ENCODE results near the gene SMAD5. TPM values are rescaled to one million over a fixed set of nuclear protein-coding genes. Genes with fewer than 3 reads are reported as not detected.

Gene SMAD5
- total and polyA plus RNA-seq, 4 donors, result 11.3 to 85.8 (median 48.6) TPM

DNA sequence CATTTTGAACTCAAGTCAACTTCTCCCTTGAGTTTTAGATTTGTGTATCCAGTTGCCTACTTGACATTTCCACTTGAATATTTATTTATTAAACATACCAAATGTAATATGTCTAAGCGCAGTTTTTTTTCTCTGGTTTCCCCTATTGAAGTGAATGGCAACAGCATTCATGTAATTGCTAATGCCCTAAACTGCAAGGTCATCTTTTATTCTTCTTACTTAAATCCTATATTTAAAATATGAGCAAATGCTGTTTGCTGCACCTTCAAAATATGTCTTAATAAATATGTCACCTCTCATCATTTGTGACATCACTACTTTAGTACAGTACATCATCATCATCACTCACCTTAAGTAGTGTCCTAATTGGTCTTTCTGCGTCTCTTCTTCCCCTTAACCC lies 22.4 kb downstream of the SMAD5 start:
- no peak for ATAC-seq (ENCODE audit: low FRiP score)
- H3K36me3 ChIP-seq (ENCODE audit: control insufficient read depth in 1 of 2, insufficient read depth in 2 of 2, low read length in 1 of 2), result peaks cover 2 to 4% of the 10 kb centered on the region in 2 donors
- intact Hi-C loops (cut with DNase I), result no loop called here
- DNase-seq, result no peak
- H3K9me3 ChIP-seq (ENCODE audit: control insufficient read depth, low read length), result no peaks in the 10 kb centered on the region
- 95 to 97% methylated on average over 2 of the region's 2 CpGs for WGBS, 2 donors
- no peak overlapping the region for H3K4me3 ChIP-seq (ENCODE audit: low read length in 2 of 2)
- no peaks in the 10 kb centered on the region for H3K27me3 ChIP-seq (ENCODE audit: control insufficient read depth in 1 of 2, insufficient read depth in 2 of 2, low read length in 1 of 2)
- H3K4me1 ChIP-seq (ENCODE audit: control insufficient read depth in 1 of 2, insufficient read depth in 2 of 2, low read length in 2 of 2), result peaks cover 1 to 3% of the 10 kb centered on the region in 2 donors
- no peak overlapping the region for H3K27ac ChIP-seq (ENCODE audit: low read depth in 1 of 2, low read length in 2 of 2)

GRCh38 chr5:136155761-136156160 lies 23.1 kb downstream of the SMAD5 start:
- peaks cover 1 to 3% of the 10 kb centered on the region in 2 donors for H3K4me1 ChIP-seq (ENCODE audit: control insufficient read depth in 1 of 2, insufficient read depth in 2 of 2, low read length in 2 of 2)
- 96 to 99% methylated on average over 1 of the region's 1 CpG for WGBS, 2 donors
- no peak for ATAC-seq (ENCODE audit: low FRiP score)

GRCh38 chr5:136157514-136157913 lies 24.9 kb downstream of the SMAD5 start:
- intact Hi-C loops (cut with DNase I), result no loop called here
- ATAC-seq (ENCODE audit: low FRiP score) (no peak), DNase-seq (no peak)
- no peak overlapping the region for H3K4me3 ChIP-seq (ENCODE audit: low read length in 2 of 2)
- peaks cover 1 to 3% of the 10 kb centered on the region in 2 donors for H3K4me1 ChIP-seq (ENCODE audit: control insufficient read depth in 1 of 2, insufficient read depth in 2 of 2, low read length in 2 of 2)
- H3K9me3 ChIP-seq (ENCODE audit: control insufficient read depth, low read length), result no peaks in the 10 kb centered on the region
- WGBS, 2 donors, result 96 to 97% methylated on average over 5 of the region's 5 CpGs
- no peaks in the 10 kb centered on the region for H3K27me3 ChIP-seq (ENCODE audit: control insufficient read depth in 1 of 2, insufficient read depth in 2 of 2, low read length in 1 of 2)
- H3K36me3 ChIP-seq (ENCODE audit: control insufficient read depth in 1 of 2, insufficient read depth in 2 of 2, low read length in 1 of 2), result peaks cover 2 to 6% of the 10 kb centered on the region in 2 donors
- no peak overlapping the region for H3K27ac ChIP-seq (ENCODE audit: low read depth in 1 of 2, low read length in 2 of 2)

More at GRCh38 chr5:136155761-136156160, 23.1 kb downstream of the SMAD5 start:
- H3K27me3 ChIP-seq (ENCODE audit: control insufficient read depth in 1 of 2, insufficient read depth in 2 of 2, low read length in 1 of 2), result no peaks in the 10 kb centered on the region
- intact Hi-C loops (cut with DNase I), result no loop called here
- peaks cover 2 to 4% of the 10 kb centered on the region in 2 donors for H3K36me3 ChIP-seq (ENCODE audit: control insufficient read depth in 1 of 2, insufficient read depth in 2 of 2, low read length in 1 of 2)
- no peak overlapping the region for H3K27ac ChIP-seq (ENCODE audit: low read depth in 1 of 2, low read length in 2 of 2)
- no peak overlapping the region for H3K4me3 ChIP-seq (ENCODE audit: low read length in 2 of 2)
- H3K9me3 ChIP-seq (ENCODE audit: control insufficient read depth, low read length), result no peaks in the 10 kb centered on the region
- no peak for DNase-seq

DNA sequence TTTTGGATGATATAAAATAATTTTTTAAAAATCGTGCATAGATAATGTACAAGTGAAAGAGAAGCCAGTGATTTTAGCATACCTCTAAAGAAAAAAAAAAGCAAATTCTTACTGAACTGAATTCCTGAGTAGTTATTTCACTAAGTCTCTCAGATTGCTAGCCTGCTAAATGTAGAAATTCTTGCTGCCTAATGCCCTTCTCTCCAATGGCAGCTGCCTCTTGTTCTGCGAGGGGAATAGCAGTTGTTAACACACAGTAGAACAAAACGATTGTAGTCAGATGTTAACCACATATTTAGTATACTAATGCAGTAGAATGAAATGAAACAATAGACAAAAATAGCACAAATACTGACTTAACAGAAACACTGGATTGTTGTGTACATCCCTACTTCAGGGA lies 26.8 kb downstream of the SMAD5 start:
- no peak for ATAC-seq (ENCODE audit: low FRiP score)
- no peaks in the 10 kb centered on the region for H3K27me3 ChIP-seq (ENCODE audit: control insufficient read depth in 1 of 2, insufficient read depth in 2 of 2, low read length in 1 of 2)
- peaks cover 1 to 5% of the 10 kb centered on the region in 2 donors for H3K4me1 ChIP-seq (ENCODE audit: control insufficient read depth in 1 of 2, insufficient read depth in 2 of 2, low read length in 2 of 2)
- peaks cover 2 to 3% of the 10 kb centered on the region in 2 donors for H3K36me3 ChIP-seq (ENCODE audit: control insufficient read depth in 1 of 2, insufficient read depth in 2 of 2, low read length in 1 of 2)
- no peak for DNase-seq
- no peaks in the 10 kb centered on the region for H3K9me3 ChIP-seq (ENCODE audit: control insufficient read depth, low read length)
- 3 to 9% methylated on average over 3 of the region's 3 CpGs for WGBS, 2 donors
- H3K4me3 ChIP-seq (ENCODE audit: low read length in 2 of 2), result no peak overlapping the region
- intact Hi-C loops (cut with DNase I), result no loop called here
- H3K27ac ChIP-seq (ENCODE audit: low read depth in 1 of 2, low read length in 2 of 2), result no peak overlapping the region

DNA sequence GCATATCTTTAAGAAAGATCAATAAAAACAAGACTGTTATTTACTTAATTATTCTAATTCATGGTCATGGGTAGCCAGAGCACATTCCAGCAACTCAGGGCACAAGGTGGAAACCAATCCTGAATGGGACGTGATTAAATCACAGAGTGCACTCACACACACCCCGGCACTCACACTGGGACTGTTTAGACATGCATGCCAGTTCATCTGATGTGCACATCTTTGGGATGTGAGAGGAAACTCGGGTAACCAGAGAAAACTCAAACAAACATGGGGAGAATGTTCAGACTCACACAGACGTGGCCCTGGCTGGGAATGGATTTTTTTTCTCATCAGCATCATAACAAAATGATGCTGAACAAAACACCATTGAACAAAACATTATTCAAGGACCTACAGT lies 29.4 kb downstream of the SMAD5 start:
- intact Hi-C loops (cut with DNase I), result no loop called here

GRCh38 chr5:136164226-136164625 lies 31.6 kb downstream of the SMAD5 start:
- Histone ChIP-seq H3K27ac (ENCODE audit: low read depth in 1 of 2, low read length in 2 of 2) (no peak overlapping the region), H3K9me3 (ENCODE audit: control insufficient read depth, low read length) (no peaks in the 10 kb centered on the region), H3K4me3 (ENCODE audit: low read length in 2 of 2) (no peak overlapping the region), H3K27me3 (ENCODE audit: control insufficient read depth in 1 of 2, insufficient read depth in 2 of 2, low read length in 1 of 2) (no peaks in the 10 kb centered on the region), H3K36me3 (ENCODE audit: control insufficient read depth in 1 of 2, insufficient read depth in 2 of 2, low read length in 1 of 2) (peaks cover 0 to 2% of the 10 kb centered on the region in 2 donors), H3K4me1 (ENCODE audit: control insufficient read depth in 1 of 2, insufficient read depth in 2 of 2, low read length in 2 of 2) (peaks cover 0 to 5% of the 10 kb centered on the region in 2 donors)
- DNase-seq, result no peak
- 62 to 76% methylated on average over 1 of the region's 1 CpG for WGBS, 2 donors
- intact Hi-C loops (cut with DNase I), result no loop called here
- ATAC-seq (ENCODE audit: low FRiP score), result no peak

More for the DNA sequence above, 29.4 kb downstream of the SMAD5 start:
- peaks cover 0 to 2% of the 10 kb centered on the region in 2 donors for H3K36me3 ChIP-seq (ENCODE audit: control insufficient read depth in 1 of 2, insufficient read depth in 2 of 2, low read length in 1 of 2)
- 58 to 59% methylated on average over 4 of the region's 4 CpGs for WGBS, 2 donors
- H3K9me3 ChIP-seq (ENCODE audit: control insufficient read depth, low read length), result no peaks in the 10 kb centered on the region
- DNase-seq, result no peak
- peaks cover 1 to 5% of the 10 kb centered on the region in 2 donors for H3K4me1 ChIP-seq (ENCODE audit: control insufficient read depth in 1 of 2, insufficient read depth in 2 of 2, low read length in 2 of 2)
- no peak overlapping the region for H3K4me3 ChIP-seq (ENCODE audit: low read length in 2 of 2)
- ATAC-seq (ENCODE audit: low FRiP score), result no peak
- no peak overlapping the region for H3K27ac ChIP-seq (ENCODE audit: low read depth in 1 of 2, low read length in 2 of 2)
- H3K27me3 ChIP-seq (ENCODE audit: control insufficient read depth in 1 of 2, insufficient read depth in 2 of 2, low read length in 1 of 2), result no peaks in the 10 kb centered on the region

GRCh38 chr5:136166909-136167308 lies 34.3 kb downstream of the SMAD5 start:
- intact Hi-C loops (cut with DNase I), result loop anchor here in 1 of 2 donors (5.0 kb wide), 1 partner anchor 35 kb away; the partner anchor contains the start of gene SMAD5
- Histone ChIP-seq H3K27ac (ENCODE audit: low read depth in 1 of 2, low read length in 2 of 2) (no peak overlapping the region), H3K36me3 (ENCODE audit: control insufficient read depth in 1 of 2, insufficient read depth in 2 of 2, low read length in 1 of 2) (peaks cover 0 to 1% of the 10 kb centered on the region in 2 donors)

DNA sequence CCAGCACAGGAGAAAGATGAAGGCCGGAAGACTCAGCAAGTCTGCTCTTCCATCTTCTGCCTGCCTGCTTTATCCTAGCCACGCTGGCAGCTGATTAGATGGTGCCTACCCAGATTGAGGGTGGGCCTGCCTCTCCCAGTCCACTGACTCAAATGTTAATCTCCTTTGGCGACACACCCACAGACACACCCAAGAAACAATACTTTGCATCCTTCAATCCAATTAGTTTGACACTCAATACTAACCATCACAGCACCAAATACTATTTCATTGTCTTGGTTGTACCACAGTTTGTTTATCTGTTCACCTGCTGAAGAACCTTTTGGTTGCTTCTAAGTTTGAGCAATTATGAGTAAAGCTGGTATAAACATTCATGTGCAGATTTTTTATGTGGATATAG lies 36.6 kb downstream of the SMAD5 start:
- H3K27ac ChIP-seq (ENCODE audit: low read depth in 1 of 2, low read length in 2 of 2), result no peak overlapping the region
- H3K27me3 ChIP-seq (ENCODE audit: control insufficient read depth in 1 of 2, insufficient read depth in 2 of 2, low read length in 1 of 2), result no peaks in the 10 kb centered on the region
- 93 to 94% methylated on average over 3 of the region's 3 CpGs for WGBS, 2 donors
- ATAC-seq (ENCODE audit: low FRiP score) (no peak), DNase-seq (no peak)
- H3K4me3 ChIP-seq (ENCODE audit: low read length in 2 of 2), result no peak overlapping the region
- no peaks in the 10 kb centered on the region for H3K9me3 ChIP-seq (ENCODE audit: control insufficient read depth, low read length)
- H3K36me3 ChIP-seq (ENCODE audit: control insufficient read depth in 1 of 2, insufficient read depth in 2 of 2, low read length in 1 of 2), result peaks cover 0 to under 1% of the 10 kb centered on the region in 2 donors
- H3K4me1 ChIP-seq (ENCODE audit: control insufficient read depth in 1 of 2, insufficient read depth in 2 of 2, low read length in 2 of 2), result no peaks in the 10 kb centered on the region
- intact Hi-C loops (cut with DNase I), result loop anchor here in 1 of 2 donors (5.0 kb wide), 1 partner anchor 37 kb away; the partner anchor contains the start of gene SMAD5

More at GRCh38 chr5:136166909-136167308, 34.3 kb downstream of the SMAD5 start:
- Histone ChIP-seq H3K27me3 (ENCODE audit: control insufficient read depth in 1 of 2, insufficient read depth in 2 of 2, low read length in 1 of 2) (no peaks in the 10 kb centered on the region), H3K9me3 (ENCODE audit: control insufficient read depth, low read length) (no peaks in the 10 kb centered on the region), H3K4me3 (ENCODE audit: low read length in 2 of 2) (no peak overlapping the region), H3K4me1 (ENCODE audit: control insufficient read depth in 1 of 2, insufficient read depth in 2 of 2, low read length in 2 of 2) (peaks cover 0 to 3% of the 10 kb centered on the region in 2 donors)
- WGBS, 2 donors, result 74 to 77% methylated on average over 4 of the region's 4 CpGs
- DNase-seq, result no peak
- ATAC-seq (ENCODE audit: low FRiP score), result no peak

GRCh38 chr5:136174021-136174659 lies 41.5 kb downstream of the SMAD5 start:
- H3K4me1 ChIP-seq (ENCODE audit: control insufficient read depth in 1 of 2, insufficient read depth in 2 of 2, low read length in 2 of 2), result no peaks in the 10 kb centered on the region
- WGBS, 2 donors, result 94 to 95% methylated on average over 2 of the region's 2 CpGs
- intact Hi-C loops (cut with DNase I), result loop anchor here (10.0 kb wide), 2 partner anchors 89 to 229 kb away; no protein-coding TSS in a partner anchor
- DNase-seq, result no peak
- peaks cover 3 to 4% of the 10 kb centered on the region in 2 donors for H3K36me3 ChIP-seq (ENCODE audit: control insufficient read depth in 1 of 2, insufficient read depth in 2 of 2, low read length in 1 of 2)
- no peaks in the 10 kb centered on the region for H3K9me3 ChIP-seq (ENCODE audit: control insufficient read depth, low read length)
- no peaks in the 10 kb centered on the region for H3K27me3 ChIP-seq (ENCODE audit: control insufficient read depth in 1 of 2, insufficient read depth in 2 of 2, low read length in 1 of 2)
- no peak for ATAC-seq (ENCODE audit: low FRiP score)
- H3K4me3 ChIP-seq (ENCODE audit: low read length in 2 of 2), result no peak overlapping the region
- H3K27ac ChIP-seq (ENCODE audit: low read depth in 1 of 2, low read length in 2 of 2), result no peak overlapping the region

All from aorta (tissue), 5 donors.